SK-N-MC (cell line): ENCODE data around the gene GLRA3.

Source experiments
- DNase-seq: peaks from one replicate; pipeline ENCODE4 v3.0.0-alpha.2; 2011; ENCODE audit warnings: low read depth, low spot score
- H3K27ac ChIP-seq: fragments of 200-600 bp; sonication (generic); 2 replicates; pipeline ENCODE4 v1.5.1; 2016; ENCODE audit warnings: mixed run types
- H3K36me3 ChIP-seq: fragments of 200-600 bp; sonication (generic); 2 replicates; pipeline ENCODE4 v1.6.1; 2017; ENCODE audit warnings: antibody characterized with exemption, low read length, mixed read lengths; ENCODE audit not compliant: insufficient read depth
- H3K4me3 ChIP-seq: fragments of 200-600 bp; sonication (generic); 2 replicates; pipeline ENCODE4 v1.5.1; 2016
- H3K9ac ChIP-seq: fragments of 200-600 bp; sonication (generic); 2 replicates; pipeline ENCODE4 v1.8.0; 2017; ENCODE audit warnings: mixed run types, mixed read lengths; ENCODE audit not compliant: insufficient read length
- H3K9me3 ChIP-seq: fragments of 200-600 bp; sonication (generic); 2 replicates; pipeline ENCODE4 v1.6.1; 2017; ENCODE audit warnings: low read depth, mild to moderate bottlenecking, antibody characterized with exemption, low read length, moderate library complexity, mixed read lengths
- EZH2 ChIP-seq: fragments of 200-600 bp; sonication (generic); IDR thresholded peaks from one replicate; pipeline ENCODE4 v1.6.1; 2017; ENCODE audit warnings: antibody characterized with exemption
- FOXP2 ChIP-seq: optimal IDR thresholded peaks from 2 replicates; pipeline ENCODE3; 2011; ENCODE audit warnings: mild to moderate bottlenecking, moderate library complexity; ENCODE audit not compliant: insufficient read depth; ENCODE audit errors: extremely low read length, control extremely low read depth
- POLR2AphosphoS5 ChIP-seq: IDR thresholded peaks from 2 replicates; pipeline ENCODE4 v1.6.1; 2012; ENCODE audit warnings: mild to moderate bottlenecking, low read depth, low read length, borderline replicate concordance

Gene GLRA3

GRCh38 chr4:174613979-174614378, 215.1 kb downstream of the GLRA3 start:
- no peak for DNase-seq
- Histone ChIP-seq H3K9me3 (no peaks in the 10 kb centered on the region), H3K4me3 (no peak overlapping the region), H3K36me3 (no peaks in the 10 kb centered on the region), H3K27ac (no peak overlapping the region), H3K9ac (no peak overlapping the region)
- TF ChIP-seq POLR2AphosphoS5 (no peak), FOXP2 (no peak), EZH2 (no peak)

- H3K27ac ChIP-seq, result no peak overlapping the region
- no peaks in the 10 kb centered on the region for H3K9me3 ChIP-seq
- TF ChIP-seq POLR2AphosphoS5 (no peak), EZH2 (no peak), FOXP2 (no peak)
- no peak overlapping the region for H3K4me3 ChIP-seq
- no peak for DNase-seq
- H3K36me3 ChIP-seq, result no peaks in the 10 kb centered on the region
- no peak overlapping the region for H3K9ac ChIP-seq
Observed at GRCh38 chr4:174611792-174612191, 217.3 kb downstream of the GLRA3 start.

- Histone ChIP-seq H3K36me3 (no peaks in the 10 kb centered on the region), H3K9me3 (no peaks in the 10 kb centered on the region), H3K4me3 (no peak overlapping the region), H3K27ac (no peak overlapping the region), H3K9ac (no peak overlapping the region)
- TF ChIP-seq POLR2AphosphoS5 (no peak), FOXP2 (no peak), EZH2 (no peak)
- no peak for DNase-seq
Observed at GRCh38 chr4:174607792-174608191, 221.3 kb downstream of the GLRA3 start.

- Histone ChIP-seq H3K9ac (no peak overlapping the region), H3K36me3 (no peaks in the 10 kb centered on the region)
- DNase-seq, result peak; percentile 20
Observed at GRCh38 chr4:174604198-174604597, 224.8 kb downstream of the GLRA3 start.

GRCh38 chr4:174600391-174600790, 228.7 kb downstream of the GLRA3 start:
- H3K36me3 ChIP-seq, result no peaks in the 10 kb centered on the region
- TF ChIP-seq POLR2AphosphoS5 (no peak), EZH2 (no peak), FOXP2 (no peak)
- no peak overlapping the region for H3K27ac ChIP-seq
- H3K9ac ChIP-seq, result no peak overlapping the region
- no peak overlapping the region for H3K4me3 ChIP-seq
- no peak for DNase-seq
- H3K9me3 ChIP-seq, result no peaks in the 10 kb centered on the region

More at GRCh38 chr4:174604198-174604597, 224.8 kb downstream of the GLRA3 start:
- Histone ChIP-seq H3K27ac (no peak overlapping the region), H3K4me3 (no peak overlapping the region), H3K9me3 (no peaks in the 10 kb centered on the region)
- no peak for TF ChIP-seq POLR2AphosphoS5
- no peak for TF ChIP-seq EZH2
- TF ChIP-seq FOXP2, result no peak

GRCh38 chr4:174598800-174599199, 230.2 kb downstream of the GLRA3 start:
- H3K9ac ChIP-seq, result no peak overlapping the region
- no peak for TF ChIP-seq EZH2
- no peak for TF ChIP-seq FOXP2
- no peak for TF ChIP-seq POLR2AphosphoS5
- no peaks in the 10 kb centered on the region for H3K36me3 ChIP-seq
- H3K27ac ChIP-seq, result no peak overlapping the region
- no peaks in the 10 kb centered on the region for H3K9me3 ChIP-seq
- no peak overlapping the region for H3K4me3 ChIP-seq
- no peak for DNase-seq

- no peak overlapping the region for H3K27ac ChIP-seq
- DNase-seq, result no peak
- no peak overlapping the region for H3K9ac ChIP-seq
- no peaks in the 10 kb centered on the region for H3K36me3 ChIP-seq
- H3K9me3 ChIP-seq, result no peaks in the 10 kb centered on the region
- no peak for TF ChIP-seq EZH2
- TF ChIP-seq FOXP2, result no peak
- no peak for TF ChIP-seq POLR2AphosphoS5
- no peak overlapping the region for H3K4me3 ChIP-seq
Observed at GRCh38 chr4:174596513-174596912, 232.5 kb downstream of the GLRA3 start.

- TF ChIP-seq FOXP2 (no peak), EZH2 (no peak), POLR2AphosphoS5 (no peak)
- no peak for DNase-seq
- Histone ChIP-seq H3K27ac (no peak overlapping the region), H3K9ac (no peak overlapping the region), H3K9me3 (no peaks in the 10 kb centered on the region), H3K4me3 (no peak overlapping the region), H3K36me3 (no peaks in the 10 kb centered on the region)
Observed at GRCh38 chr4:174595141-174595929, 233.7 kb downstream of the GLRA3 start.

GRCh38 chr4:174593701-174594100, 235.3 kb downstream of the GLRA3 start:
- TF ChIP-seq EZH2 (no peak), POLR2AphosphoS5 (no peak)
- no peaks in the 10 kb centered on the region for H3K36me3 ChIP-seq
- no peak overlapping the region for H3K9ac ChIP-seq
- DNase-seq, result no peak
- no peak overlapping the region for H3K4me3 ChIP-seq
- no peak overlapping the region for H3K27ac ChIP-seq
- no peaks in the 10 kb centered on the region for H3K9me3 ChIP-seq
